MM.1S (cell line): Measurements from ENCODE around the gene RBM47.
"Not testable (repeated sequence)": the region's sequence is repeated elsewhere in the genome, so short reads cannot be mapped to it uniquely, and the experiment has no call there.

Experiments
- DNase-seq: peaks from one replicate; pipeline ENCODE4 v3.0.0-alpha.2; 2015
- H2AFZ ChIP-seq: fragments of 300-600 bp; sonication (generic); 2 replicates; pipeline ENCODE4 v1.6.0; 2016; ENCODE audit warnings: antibody characterized with exemption, low read length
- H3F3A ChIP-seq: fragments of 300-600 bp; sonication (generic); 2 replicates; pipeline ENCODE4 v1.6.1; 2016; ENCODE audit warnings: mild to moderate bottlenecking, antibody characterized with exemption, low read length, moderate library complexity, mixed read lengths; ENCODE audit not compliant: insufficient read depth
- H3K27ac ChIP-seq: fragments of 300-600 bp; sonication (generic); 2 replicates; pipeline ENCODE4 v1.5.1; 2016; ENCODE audit warnings: mild to moderate bottlenecking, low read length
- H3K27me3 ChIP-seq: fragments of 300-600 bp; sonication (generic); replicated peaks from 2 replicates; pipeline ENCODE4 v1.6.0; 2016; ENCODE audit warnings: low read length; ENCODE audit not compliant: insufficient read depth
- H3K36me3 ChIP-seq: fragments of 300-600 bp; sonication (generic); replicated peaks from 2 replicates; pipeline ENCODE4 v1.6.1; 2016; ENCODE audit warnings: mild to moderate bottlenecking, low read length, mixed read lengths; ENCODE audit not compliant: insufficient read depth
- H3K4me1 ChIP-seq: fragments of 300-600 bp; sonication (generic); 2 replicates; pipeline ENCODE4 v1.6.1; 2016; ENCODE audit warnings: low read length, mixed read lengths
- H3K4me2 ChIP-seq: fragments of 300-600 bp; sonication (generic); 2 replicates; pipeline ENCODE4 v1.6.0; 2016; ENCODE audit warnings: low read depth, low read length
- H3K4me3 ChIP-seq: fragments of 300-600 bp; sonication (generic); 2 replicates; pipeline ENCODE4 v1.5.1; 2016; ENCODE audit warnings: low read length, mixed read lengths
- H3K79me2 ChIP-seq: fragments of 300-600 bp; sonication (generic); 2 replicates; pipeline ENCODE4 v1.6.1; 2016; ENCODE audit warnings: mixed run types, low read length, mixed read lengths
- H3K9ac ChIP-seq: fragments of 300-600 bp; sonication (generic); 2 replicates; pipeline ENCODE4 v1.6.1; 2016; ENCODE audit warnings: low read length, mixed read lengths
- H3K9me2 ChIP-seq: fragments of 300-600 bp; sonication (generic); replicated peaks from 2 replicates; pipeline ENCODE4 v1.6.1; 2016; ENCODE audit warnings: mild to moderate bottlenecking, low read length, mixed read lengths; ENCODE audit not compliant: insufficient read depth
- H3K9me3 ChIP-seq: fragments of 300-600 bp; sonication (generic); replicated peaks from 2 replicates; pipeline ENCODE4 v1.6.1; 2016; ENCODE audit warnings: mild to moderate bottlenecking, low read length, mixed read lengths; ENCODE audit not compliant: insufficient read depth
- H4K20me1 ChIP-seq: fragments of 300-600 bp; sonication (generic); 2 replicates; pipeline ENCODE4 v1.6.1; 2016; ENCODE audit warnings: mild to moderate bottlenecking, low read length, moderate library complexity, mixed read lengths; ENCODE audit not compliant: insufficient read depth
- CTCF ChIP-seq: fragments of 300-600 bp; sonication (generic); IDR thresholded peaks from 2 replicates; pipeline ENCODE4 v1.5.1; 2016; ENCODE audit warnings: antibody characterized with exemption, low read length, mixed read lengths
- EZH2 ChIP-seq: fragments of 300-600 bp; sonication (generic); optimal IDR thresholded peaks from 2 replicates; pipeline ENCODE3; 2017; ENCODE audit warnings: low read depth, mild to moderate bottlenecking, antibody characterized with exemption, low read length, mixed read lengths
- EZH2phosphoT487 ChIP-seq: fragments of 300-600 bp; sonication (generic); IDR thresholded peaks from 2 replicates; pipeline ENCODE4 v1.6.1; 2018; ENCODE audit warnings: antibody characterized with exemption, low read length

RBM47 gene

GRCh38 chr4:40448875-40449274, 180.8 kb downstream of the RBM47 start:
- Histone ChIP-seq H3K36me3 (peaks cover 3% of the 10 kb centered on the region; the same call in 1 of the 2 replicates), H4K20me1 (no peaks in the 10 kb centered on the region), H3K9me2 (no peaks in the 10 kb centered on the region), H3K4me1 (peaks cover 17% of the 10 kb centered on the region), H3K9me3 (no peaks in the 10 kb centered on the region), H3K27me3 (no peaks in the 10 kb centered on the region), H3K9ac (no peak overlapping the region), H3K4me3 (no peak overlapping the region), H3F3A (peaks cover 20% of the 10 kb centered on the region), H3K79me2 (peaks cover 42% of the 10 kb centered on the region), H2AFZ (no peak overlapping the region), H3K4me2 (no peak overlapping the region), H3K27ac (no peak overlapping the region)
- TF ChIP-seq EZH2phosphoT487 (no peak), CTCF (no peak), EZH2 (no peak)
- no peak for DNase-seq

GRCh38 chr4:40446839-40447238, 182.8 kb downstream of the RBM47 start:
- TF ChIP-seq EZH2phosphoT487 = no peak
- no peak for TF ChIP-seq CTCF
- no peak for TF ChIP-seq EZH2
- Histone ChIP-seq H3F3A (peaks cover 7% of the 10 kb centered on the region), H4K20me1 (no peaks in the 10 kb centered on the region), H3K9me3 (no peaks in the 10 kb centered on the region), H3K9me2 (no peaks in the 10 kb centered on the region), H3K36me3 (peaks cover 3% of the 10 kb centered on the region; the same call in 1 of the 2 replicates), H3K4me2 (no peak overlapping the region), H3K27me3 (no peaks in the 10 kb centered on the region), H2AFZ (no peak overlapping the region), H3K4me3 (no peak overlapping the region), H3K27ac (no peak overlapping the region), H3K4me1 (peaks cover 14% of the 10 kb centered on the region), H3K79me2 (peaks cover 42% of the 10 kb centered on the region), H3K9ac (no peak overlapping the region)
- DNase-seq = no peak

DNA sequence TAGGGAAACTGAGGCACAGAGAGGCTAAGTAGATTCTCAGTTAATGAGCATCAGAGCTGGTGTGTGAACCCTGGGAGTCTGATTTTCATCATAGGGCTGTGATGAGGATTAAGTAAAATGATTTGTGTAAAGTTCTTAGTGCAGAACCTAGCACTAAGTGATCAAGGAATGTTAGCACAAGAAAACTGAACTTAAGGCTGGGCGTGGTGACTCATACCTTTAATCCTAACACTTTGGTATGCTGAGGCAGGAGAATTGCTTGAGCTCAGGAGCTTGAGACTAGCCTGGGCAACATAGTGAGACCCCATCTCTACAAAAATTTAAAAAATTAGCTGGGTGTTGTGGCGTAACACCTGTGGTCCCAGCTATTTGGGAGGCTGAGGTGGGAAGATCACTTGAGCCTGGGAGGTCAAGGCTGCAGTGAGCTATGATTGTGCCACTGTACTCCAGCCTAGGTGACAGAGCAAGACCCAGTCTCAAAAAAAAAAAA, 183.4 kb downstream of the RBM47 start:
- not testable (repeated sequence) for H4K20me1 ChIP-seq, H3K9me2 ChIP-seq, DNase-seq, H3K27me3 ChIP-seq, H3K27ac ChIP-seq, H3K9me3 ChIP-seq, H3K9ac ChIP-seq, H3K4me3 ChIP-seq, H3K36me3 ChIP-seq, H2AFZ ChIP-seq, H3K4me2 ChIP-seq, H3F3A ChIP-seq
- Histone ChIP-seq H3K4me1 (peaks cover 18% of the 10 kb centered on the region), H3K79me2 (peaks cover 41% of the 10 kb centered on the region)

DNA sequence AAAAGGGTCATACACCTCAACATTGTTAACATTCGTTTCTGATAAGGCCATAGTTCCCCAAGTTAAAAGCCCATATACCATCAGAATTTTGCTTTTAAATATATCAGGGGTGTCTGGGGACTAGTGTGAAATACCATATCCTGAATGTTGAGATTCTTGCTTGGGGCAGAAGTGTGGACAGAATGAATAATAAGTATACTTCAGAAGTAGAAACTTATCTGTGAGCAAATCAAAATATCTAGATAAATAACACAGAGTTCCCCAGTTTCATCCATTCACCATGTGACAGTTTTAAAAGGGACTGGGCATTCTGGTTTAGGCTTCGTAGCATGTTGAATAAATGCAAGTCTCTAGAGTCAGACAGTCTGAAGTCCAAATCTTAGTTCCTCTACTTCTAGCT, 184.0 kb downstream of the RBM47 start:
- TF ChIP-seq CTCF (no peak), EZH2 (no peak)
- Histone ChIP-seq H3K9me3 (no peaks in the 10 kb centered on the region), H3K4me2 (no peak overlapping the region), H4K20me1 (no peaks in the 10 kb centered on the region), H3K27ac (no peak overlapping the region), H3K79me2 (peaks cover 37% of the 10 kb centered on the region), H3F3A (peaks cover 7% of the 10 kb centered on the region), H3K9ac (no peak overlapping the region), H3K27me3 (no peaks in the 10 kb centered on the region), H3K36me3 (peaks cover 2% of the 10 kb centered on the region; the same call in 1 of the 2 replicates), H2AFZ (no peak overlapping the region), H3K4me1 (peaks cover 19% of the 10 kb centered on the region), H3K9me2 (no peaks in the 10 kb centered on the region), H3K4me3 (no peak overlapping the region)
- DNase-seq = no peak
